ENCODE data around the gene EEA1. TPM values are rescaled to one million over a fixed set of nuclear protein-coding genes. Genes with fewer than 3 reads are reported as not detected.

The EEA1 gene
- total and polyA plus RNA-seq, 2 donors (not counting 1 experiment from before 2014, with no cell fraction given), result 25.6 to 46.4 TPM

- Histone ChIP-seq H3K4me2 (ENCODE audit: extremely low read depth, insufficient read depth, low read length) (no peak overlapping the region), H4K20me1 (ENCODE audit: control insufficient read depth, extremely low read depth, insufficient read depth, low read length) (no peaks in the 10 kb centered on the region), H3K4me1 (ENCODE audit: control insufficient read depth, extremely low read depth, insufficient read depth, low read length) (peaks cover 6% of the 10 kb centered on the region)
These were observed 144.7 kb downstream of the EEA1 start for GRCh38 chr12:92784356-92784755.

GRCh38 chr12:92779902-92780301 lies 149.2 kb downstream of the EEA1 start:
- Histone ChIP-seq H4K20me1 (ENCODE audit: control insufficient read depth, extremely low read depth, insufficient read depth, low read length) (no peaks in the 10 kb centered on the region), H3K9me3 (ENCODE audit: control insufficient read depth, insufficient read depth, low read depth, low read length) (no peaks in the 10 kb centered on the region), H3K4me3 (replicated peaks in 1 of 4; ENCODE audit: control extremely low read depth in 1 of 4, insufficient read depth in 1 of 4, low read depth in 3 of 4, low read length in 4 of 4) (no peak overlapping the region), H3K9ac (ENCODE audit: insufficient read depth, low read length) (no peak overlapping the region), H3K36me3 (ENCODE audit: control insufficient read depth, insufficient read depth, low read length) (peaks cover 2% of the 10 kb centered on the region), H3K27me3 (ENCODE audit: control insufficient read depth, insufficient read depth, low read length) (no peaks in the 10 kb centered on the region), H3K4me1 (ENCODE audit: control insufficient read depth, extremely low read depth, insufficient read depth, low read length) (peaks cover 4% of the 10 kb centered on the region), H3K79me2 (ENCODE audit: control insufficient read depth, insufficient read depth, low read length) (no peaks in the 10 kb centered on the region), H3K4me2 (ENCODE audit: extremely low read depth, insufficient read depth, low read length) (no peak overlapping the region), H2AFZ (ENCODE audit: low read length) (no peak overlapping the region), H3K27ac (ENCODE audit: insufficient read depth, low read length) (no peak overlapping the region)
- peak in 1 of 2 donors; percentile 69 for DNase-seq (ENCODE audit: low read depth in 2 of 2)
- TF ChIP-seq CTCF (conservative IDR thresholded peaks at IDR 0.05 in 1 of 2, IDR thresholded peaks at IDR 0.05 in 1 of 2; ENCODE audit: low read depth in 1 of 2, low read length in 2 of 2), result no peak
- TF ChIP-seq EZH2 (IDR thresholded peaks at IDR 0.05; ENCODE audit: low read length, missing control alignments), result no peak

More at GRCh38 chr12:92784356-92784755, 144.7 kb downstream of the EEA1 start:
- H3K36me3 ChIP-seq (ENCODE audit: control insufficient read depth, insufficient read depth, low read length), result no peaks in the 10 kb centered on the region
- no peak overlapping the region for H2AFZ ChIP-seq (ENCODE audit: low read length)
- peak; percentile 73 to 76 for DNase-seq (ENCODE audit: low read depth in 2 of 2)
- no peak for TF ChIP-seq EZH2 (IDR thresholded peaks at IDR 0.05; ENCODE audit: low read length, missing control alignments)
- no peak overlapping the region for H3K9ac ChIP-seq (ENCODE audit: insufficient read depth, low read length)
- H3K4me3 ChIP-seq (replicated peaks in 1 of 4; ENCODE audit: control extremely low read depth in 1 of 4, insufficient read depth in 1 of 4, low read depth in 3 of 4, low read length in 4 of 4), result no peak overlapping the region
- H3K9me3 ChIP-seq (ENCODE audit: control insufficient read depth, insufficient read depth, low read depth, low read length), result no peaks in the 10 kb centered on the region
- H3K27ac ChIP-seq (ENCODE audit: insufficient read depth, low read length), result peak overlapping the region; percentile 54
- no peaks in the 10 kb centered on the region for H3K27me3 ChIP-seq (ENCODE audit: control insufficient read depth, insufficient read depth, low read length)
- H3K79me2 ChIP-seq (ENCODE audit: control insufficient read depth, insufficient read depth, low read length), result no peaks in the 10 kb centered on the region

GRCh38 chr12:92778525-92778924 lies 150.6 kb downstream of the EEA1 start:
- Histone ChIP-seq H3K36me3 (ENCODE audit: control insufficient read depth, insufficient read depth, low read length) (peaks cover 2% of the 10 kb centered on the region), H2AFZ (ENCODE audit: low read length) (no peak overlapping the region), H3K9me3 (ENCODE audit: control insufficient read depth, insufficient read depth, low read depth, low read length) (no peaks in the 10 kb centered on the region), H3K27ac (ENCODE audit: insufficient read depth, low read length) (no peak overlapping the region), H3K9ac (ENCODE audit: insufficient read depth, low read length) (no peak overlapping the region), H3K27me3 (ENCODE audit: control insufficient read depth, insufficient read depth, low read length) (no peaks in the 10 kb centered on the region), H4K20me1 (ENCODE audit: control insufficient read depth, extremely low read depth, insufficient read depth, low read length) (no peaks in the 10 kb centered on the region), H3K4me1 (ENCODE audit: control insufficient read depth, extremely low read depth, insufficient read depth, low read length) (no peaks in the 10 kb centered on the region), H3K79me2 (ENCODE audit: control insufficient read depth, insufficient read depth, low read length) (no peaks in the 10 kb centered on the region), H3K4me3 (replicated peaks in 1 of 4; ENCODE audit: control extremely low read depth in 1 of 4, insufficient read depth in 1 of 4, low read depth in 3 of 4, low read length in 4 of 4) (no peak overlapping the region), H3K4me2 (ENCODE audit: extremely low read depth, insufficient read depth, low read length) (no peak overlapping the region)
- peak in 1 of 2 donors; percentile 24 for DNase-seq (ENCODE audit: low read depth in 2 of 2)
- TF ChIP-seq EZH2 (IDR thresholded peaks at IDR 0.05; ENCODE audit: low read length, missing control alignments) (no peak), CTCF (conservative IDR thresholded peaks at IDR 0.05 in 1 of 2, IDR thresholded peaks at IDR 0.05 in 1 of 2; ENCODE audit: low read depth in 1 of 2, low read length in 2 of 2) (no peak)
